ENCODE results near the gene ATP11B.

The ATP11B gene

GRCh38 chr3:182914341-182914740 is 121.0 kb downstream of the ATP11B start:
- no peak for DNase-seq

DNA sequence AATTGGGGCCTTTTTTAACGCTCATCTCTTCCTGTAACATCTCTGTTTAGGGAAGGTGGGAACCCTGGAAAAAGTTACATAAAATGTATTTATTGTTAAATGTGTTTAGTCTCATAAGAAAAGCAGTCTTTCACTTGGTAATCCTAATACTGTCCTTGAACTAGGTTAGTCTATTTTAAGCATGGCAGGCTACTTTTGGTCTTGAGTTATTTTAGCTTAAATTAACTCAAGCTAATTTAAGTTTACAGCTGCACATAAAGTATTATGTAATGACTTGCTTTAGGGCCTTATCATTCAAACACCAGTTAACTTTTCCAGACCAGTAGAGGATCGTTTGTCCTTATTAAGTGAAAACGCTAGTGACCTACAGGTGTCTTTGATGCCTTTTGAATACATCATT is 123.8 kb downstream of the ATP11B start:
- no peak for DNase-seq

- DNase-seq: no peak
Observed at GRCh38 chr3:182919866-182920357, 126.6 kb downstream of the ATP11B start.

GRCh38 chr3:182920515-182921084 is 127.3 kb downstream of the ATP11B start:
- no peak for DNase-seq

- no peak for DNase-seq
Observed at GRCh38 chr3:182921665-182922355, 128.5 kb downstream of the ATP11B start.

GRCh38 chr3:182925330-182925943 is 132.1 kb downstream of the ATP11B start:
- no peak for DNase-seq

- no peak for DNase-seq
Observed at GRCh38 chr3:182925944-182926337, 132.6 kb downstream of the ATP11B start.

- DNase-seq: no peak
Observed at GRCh38 chr3:182935803-182936202, 142.5 kb downstream of the ATP11B start.

DNA sequence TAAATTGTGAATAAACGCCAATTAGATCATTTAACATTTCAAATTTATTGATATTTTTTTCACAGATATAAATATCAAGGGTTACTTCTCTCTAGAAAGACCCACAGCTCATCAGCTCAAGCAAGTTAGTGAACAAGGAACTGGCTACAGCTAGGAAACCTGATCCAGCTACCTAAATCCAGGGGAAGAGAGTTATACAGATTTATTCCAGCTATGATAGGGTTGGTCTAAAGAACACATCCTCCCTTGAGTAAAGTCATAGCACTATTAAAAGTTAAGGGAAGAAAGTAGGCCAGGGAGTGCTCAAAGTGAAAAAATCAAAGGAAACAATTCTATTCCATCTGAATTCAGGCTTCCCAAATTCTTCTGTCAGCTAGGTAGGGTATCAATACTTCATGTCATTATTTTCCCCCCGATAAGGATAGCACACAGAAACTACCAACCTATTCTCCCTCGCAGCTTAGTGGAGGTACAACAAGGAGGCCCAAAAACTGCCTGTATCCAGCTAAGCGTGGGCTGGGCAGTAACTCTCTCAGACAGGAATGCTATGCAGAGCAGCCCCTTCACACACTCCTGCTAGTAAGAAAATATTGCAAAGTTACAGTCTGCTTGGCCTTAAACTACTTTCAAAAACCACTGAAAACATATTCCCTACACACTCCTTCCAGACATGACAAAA is 143.1 kb downstream of the ATP11B start:
- no peak for DNase-seq

DNA sequence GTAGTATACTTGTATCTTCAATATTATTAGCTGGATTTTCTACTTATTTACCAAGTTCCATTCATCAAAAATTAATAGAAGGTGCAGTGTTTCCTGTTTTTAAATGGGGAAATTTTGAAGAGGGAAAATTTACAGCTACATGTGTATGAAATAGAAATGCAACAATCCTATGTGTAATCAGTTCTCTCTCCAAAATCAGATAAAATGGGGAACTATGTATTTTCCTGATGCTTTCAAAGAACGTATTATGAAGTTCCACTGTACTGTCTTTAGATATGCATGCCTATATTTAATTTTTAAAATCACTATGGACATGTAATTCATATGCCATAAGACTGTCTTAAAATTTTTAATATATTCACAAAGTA is 143.6 kb downstream of the ATP11B start:
- no peak for DNase-seq

DNA sequence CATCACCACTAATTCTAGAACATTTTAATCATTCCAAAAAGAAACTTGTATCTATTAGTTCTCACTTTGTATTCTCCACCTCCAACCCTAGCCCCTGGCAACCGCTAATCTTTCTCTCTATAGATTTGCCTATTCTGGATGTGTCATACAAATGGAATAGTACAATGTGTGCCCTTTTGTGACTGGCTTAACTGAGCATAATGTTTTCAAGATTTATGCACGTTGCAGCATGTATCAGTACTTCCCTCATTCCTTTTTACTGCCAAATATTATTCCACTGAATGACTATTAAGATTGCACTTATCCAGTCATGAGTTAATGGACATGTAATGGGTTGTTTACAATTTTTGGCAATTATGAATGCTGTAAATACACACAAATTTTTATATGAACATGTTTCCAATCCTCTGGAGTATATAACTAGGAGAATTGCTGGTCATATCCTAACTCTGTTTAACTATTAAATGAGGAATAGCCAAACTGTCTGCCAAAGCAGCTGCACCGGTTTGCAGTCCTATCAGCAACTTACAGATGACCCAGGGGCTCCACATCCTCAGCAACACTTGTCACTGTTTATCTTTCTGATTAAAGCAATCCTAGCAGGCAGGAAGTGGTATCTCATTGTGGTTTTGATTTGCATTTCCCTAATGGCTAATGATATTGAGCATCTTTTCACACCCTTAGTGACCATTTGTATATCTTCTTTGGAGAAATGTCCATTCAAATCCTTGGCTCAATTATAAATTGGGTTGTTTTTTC is 144.2 kb downstream of the ATP11B start:
- no peak for DNase-seq

DNA sequence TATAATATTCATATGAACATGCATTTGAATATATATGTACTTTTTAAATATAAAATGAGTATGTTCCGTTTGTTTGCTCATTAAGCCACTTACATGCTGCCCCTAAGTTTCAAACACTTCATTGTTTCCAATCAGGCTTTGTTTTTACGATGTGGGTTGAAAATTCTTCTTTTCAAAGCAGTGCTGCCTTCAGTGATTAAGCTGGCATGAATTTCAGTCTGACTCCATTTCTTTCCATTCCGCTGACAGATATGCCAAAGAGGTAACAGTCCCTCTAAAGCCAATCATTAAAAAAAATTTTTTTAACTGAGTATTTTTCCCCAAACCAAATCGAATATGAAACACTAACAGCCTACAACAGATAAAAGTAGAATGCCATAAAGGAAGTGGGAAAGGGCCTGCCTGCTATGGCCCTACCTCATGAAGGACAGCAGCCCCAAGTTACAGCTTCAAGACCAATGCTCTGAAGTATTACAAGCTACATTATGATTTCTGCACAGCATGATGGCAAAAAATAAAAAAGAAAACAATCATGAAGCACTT is 147.0 kb downstream of the ATP11B start:
- DNase-seq: no peak

DNA sequence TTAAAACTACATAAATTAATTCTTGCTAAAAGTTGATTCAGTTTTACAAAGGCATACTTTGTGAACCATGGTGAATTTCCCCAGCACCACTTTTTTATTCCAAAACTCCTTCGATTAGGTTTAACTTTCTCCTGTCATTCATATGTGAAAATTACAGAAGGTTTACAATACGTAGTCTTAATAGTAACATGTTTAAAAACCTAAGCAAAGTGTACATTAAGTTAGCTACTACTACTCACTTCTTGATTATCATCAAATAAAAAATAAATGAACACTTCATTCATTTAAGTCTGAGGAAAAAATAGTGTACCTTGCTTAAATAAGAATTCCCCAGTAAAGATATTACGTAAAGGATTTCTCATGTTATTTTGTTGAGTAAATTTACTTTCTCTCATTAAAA is 148.4 kb downstream of the ATP11B start:
- DNase-seq: no peak

GRCh38 chr3:182947888-182948287 is 154.6 kb downstream of the ATP11B start:
- DNase-seq: no peak

DNA sequence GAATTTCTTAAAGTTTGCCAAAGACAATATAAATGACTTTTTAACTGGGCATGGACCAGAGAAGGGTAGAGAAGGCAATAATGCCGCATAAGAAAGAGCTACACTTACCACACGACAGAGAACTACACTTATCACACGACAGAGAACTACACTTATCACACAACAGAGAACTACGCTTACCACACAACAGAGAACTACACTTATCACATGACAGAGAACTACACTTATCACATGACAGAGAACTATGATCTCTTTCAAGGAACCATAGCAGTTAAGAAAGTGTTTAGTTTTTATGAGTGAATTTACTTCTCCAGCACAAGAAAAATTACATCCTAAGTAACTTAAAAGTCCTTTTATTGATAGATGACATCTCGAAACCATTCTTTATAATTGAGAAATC is 155.0 kb downstream of the ATP11B start:
- DNase-seq: no peak

GRCh38 chr3:182949688-182950087 is 156.4 kb downstream of the ATP11B start:
- no peak for DNase-seq

DNA sequence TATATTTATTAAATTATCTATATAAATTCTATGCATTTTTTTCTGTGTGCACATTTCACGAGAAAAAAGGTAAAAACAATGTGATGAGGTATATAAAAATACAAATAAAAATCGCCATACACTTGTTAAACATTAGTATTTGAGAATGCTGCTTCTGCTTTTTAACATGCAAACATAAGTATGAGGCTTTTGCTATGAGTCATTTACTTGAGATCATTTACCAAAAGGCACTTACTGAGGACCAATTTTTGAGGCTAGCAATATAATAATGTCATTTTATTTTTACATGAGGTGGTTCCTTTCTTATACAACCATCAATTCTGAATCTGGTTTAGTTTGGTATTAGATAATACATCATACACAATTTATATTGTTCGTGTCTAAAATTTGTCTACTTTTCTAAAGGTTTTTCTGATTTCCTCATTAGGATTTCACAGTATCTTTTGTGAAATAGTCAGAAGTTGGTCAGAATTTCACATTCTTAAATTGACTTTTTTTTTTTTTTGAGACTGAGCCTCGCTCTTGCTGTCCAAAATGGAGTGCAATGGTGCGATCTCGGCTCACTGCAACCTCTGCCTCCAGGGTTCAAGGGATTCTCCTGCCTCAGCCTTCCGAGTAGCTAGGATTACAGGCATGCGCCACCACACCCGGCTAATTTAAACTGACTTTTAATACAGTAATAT is 161.4 kb downstream of the ATP11B start:
- no peak for DNase-seq

DNA sequence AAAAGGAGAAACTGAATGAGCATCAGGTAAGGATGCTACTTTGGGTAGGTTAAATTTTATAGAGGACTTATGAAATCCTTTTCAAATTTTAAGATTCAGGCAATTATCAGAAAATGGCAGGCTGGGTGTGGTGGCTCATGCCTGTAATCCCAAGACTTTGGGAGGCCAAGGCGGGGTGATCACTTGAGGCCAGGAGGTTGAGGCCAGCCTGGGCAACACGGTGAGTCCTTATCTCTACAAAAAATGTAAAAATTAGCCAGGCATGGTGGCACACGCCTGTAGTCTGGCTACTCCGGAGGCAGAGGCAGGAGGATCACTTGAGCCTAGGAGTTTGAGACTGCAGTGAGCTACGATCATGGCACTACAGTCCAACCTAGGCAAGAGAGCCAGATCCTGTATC is 163.9 kb downstream of the ATP11B start:
- no peak for DNase-seq

GRCh38 chr3:182957676-182958266 is 164.5 kb downstream of the ATP11B start:
- DNase-seq: no peak

GRCh38 chr3:182959474-182960350 is 166.4 kb downstream of the ATP11B start:
- no peak for DNase-seq

- DNase-seq: no peak
Observed at GRCh38 chr3:182962166-182962565, 168.9 kb downstream of the ATP11B start.
